ENCODE measurements around the gene SLC35B1. TPM values are rescaled to one million over a fixed set of nuclear protein-coding genes. Genes with fewer than 3 reads are reported as not detected.

The SLC35B1 gene
- total RNA-seq, 2 experiments from 2014 or later = 51.2 to 51.4 TPM

- ChIA-PET CTCF (ENCODE audit: unreplicated experiment) (interaction anchor here (0.5 kb wide), 1 partner anchor 61 kb away, joined by 4 read pairs; no protein-coding TSS in a partner anchor), POLR2A (interaction anchor here (0.7 to 9.3 kb wide), 5 partner anchors 8 to 41 kb away, joined by 3 to 124 read pairs (median 4); no protein-coding TSS in a partner anchor)
- H3K4me3 ChIP-seq (ENCODE audit: low read depth, low read length, poor library complexity, severe bottlenecking) = no peak overlapping the region
- peak overlapping the region; percentile 46 for H3K4me2 ChIP-seq (ENCODE audit: low read length)
- TF ChIP-seq EZH2phosphoT487 (IDR thresholded peaks at IDR 0.05; ENCODE audit: borderline replicate concordance, low read depth, low read length) = no peak
- no peak for TF ChIP-seq CTCF (conservative IDR thresholded peaks at IDR 0.05; ENCODE audit: low read length)
- peaks cover under 1% of the 10 kb centered on the region; the same call in 1 of the 2 replicates for H4K20me1 ChIP-seq (ENCODE audit: insufficient read depth, low read length)
- H3K36me3 ChIP-seq (ENCODE audit: insufficient read depth, low read length) = peaks cover 55% of the 10 kb centered on the region
- H3K9me2 ChIP-seq (ENCODE audit: insufficient read depth, low read length) = no peaks in the 10 kb centered on the region
- peaks cover 96% of the 10 kb centered on the region for H3K79me2 ChIP-seq (ENCODE audit: insufficient read depth, low read depth, low read length)
- DNase-seq (ENCODE audit: low spot score) = no peak
- H2AFZ ChIP-seq (ENCODE audit: low read length) = no peak overlapping the region
- H3K9me3 ChIP-seq (ENCODE audit: low read length) = no peaks in the 10 kb centered on the region
- BruUV-seq (replicated peaks) = no TSS peak
- intact Hi-C loops (cut with micrococcal nuclease; ENCODE audit: unreplicated experiment) = no loop called here
- peaks cover 76% of the 10 kb centered on the region for H3K4me1 ChIP-seq (ENCODE audit: insufficient read depth, low read length, poor library complexity, severe bottlenecking)
- peak overlapping the region; percentile 52 for H3K27ac ChIP-seq (ENCODE audit: low read depth, low read length, poor library complexity, severe bottlenecking)
Observed at GRCh38 chr17:49756323-49757150, 48.8 kb upstream of the SLC35B1 start.

- Histone ChIP-seq H3K4me3 (ENCODE audit: low read depth, low read length, poor library complexity, severe bottlenecking) (peak overlapping the region; percentile 4), H3K4me1 (ENCODE audit: insufficient read depth, low read length, poor library complexity, severe bottlenecking) (peaks cover 72% of the 10 kb centered on the region), H3K9me2 (ENCODE audit: insufficient read depth, low read length) (no peaks in the 10 kb centered on the region), H4K20me1 (ENCODE audit: insufficient read depth, low read length) (no peaks in the 10 kb centered on the region), H3K36me3 (ENCODE audit: insufficient read depth, low read length) (peaks cover 58% of the 10 kb centered on the region), H3K27ac (ENCODE audit: low read depth, low read length, poor library complexity, severe bottlenecking) (peak overlapping the region; percentile 52), H3K4me2 (ENCODE audit: low read length) (peak overlapping the region; percentile 46), H3K79me2 (ENCODE audit: insufficient read depth, low read depth, low read length) (peaks cover 95% of the 10 kb centered on the region), H2AFZ (ENCODE audit: low read length) (no peak overlapping the region), H3K9me3 (ENCODE audit: low read length) (no peaks in the 10 kb centered on the region)
- BruUV-seq (replicated peaks) = no TSS peak
- ChIA-PET CTCF (ENCODE audit: unreplicated experiment) (no interaction called here), POLR2A (interaction anchor here (1.2 to 9.3 kb wide), 3 partner anchors 7 to 11 kb away, joined by 4 to 124 read pairs (median 4); partner anchors contain the start of gene FAM117A)
- no peak for DNase-seq (ENCODE audit: low spot score)
- TF ChIP-seq EZH2phosphoT487 (IDR thresholded peaks at IDR 0.05; ENCODE audit: borderline replicate concordance, low read depth, low read length) (no peak), CTCF (conservative IDR thresholded peaks at IDR 0.05; ENCODE audit: low read length) (no peak)
- intact Hi-C loops (cut with micrococcal nuclease; ENCODE audit: unreplicated experiment) = no loop called here
Observed at GRCh38 chr17:49755663-49756283, 48.0 kb upstream of the SLC35B1 start.

Data from OCI-LY7 (cell line).